AG09319 (cell line): ENCODE measurements around the gene NPAS4.
"Not testable (repeated sequence)": the region's sequence is repeated elsewhere in the genome, so short reads cannot be mapped to it uniquely, and the experiment has no call there.

ENCODE experiments used
- DNase-seq: peaks from one replicate; pipeline ENCODE4 v3.0.0-alpha.2; 2010; ENCODE audit warnings: low read depth; ENCODE audit errors: extremely low read depth
- CTCF ChIP-seq: IDR thresholded peaks from 2 replicates; pipeline ENCODE4 v1.5.1; 2011; ENCODE audit warnings: low read depth, mild to moderate bottlenecking, inconsistent platforms, low read length, moderate library complexity

Gene NPAS4

GRCh38 chr11:66451663-66452062, 30.8 kb downstream of the NPAS4 start:
- DNase-seq = no peak

GRCh38 chr11:66454247-66454646, 33.4 kb downstream of the NPAS4 start:
- DNase-seq = no peak

More at GRCh38 chr11:66451663-66452062, 30.8 kb downstream of the NPAS4 start:
- no peak for TF ChIP-seq CTCF

GRCh38 chr11:66454828-66455227, 34.0 kb downstream of the NPAS4 start:
- DNase-seq = no peak
- no peak for TF ChIP-seq CTCF

More at GRCh38 chr11:66454247-66454646, 33.4 kb downstream of the NPAS4 start:
- TF ChIP-seq CTCF = no peak

GRCh38 chr11:66457826-66458225, 37.0 kb downstream of the NPAS4 start:
- no peak for DNase-seq

GRCh38 chr11:66459138-66459778, 38.4 kb downstream of the NPAS4 start:
- DNase-seq = no peak

More at GRCh38 chr11:66457826-66458225, 37.0 kb downstream of the NPAS4 start:
- no peak for TF ChIP-seq CTCF

GRCh38 chr11:66462010-66462409, 41.2 kb downstream of the NPAS4 start:
- DNase-seq = no peak
- no peak for TF ChIP-seq CTCF

More at GRCh38 chr11:66459138-66459778, 38.4 kb downstream of the NPAS4 start:
- TF ChIP-seq CTCF = no peak

- no peak for TF ChIP-seq CTCF
- no peak for DNase-seq
Measured at GRCh38 chr11:66462911-66463310, 42.1 kb downstream of the NPAS4 start.

GRCh38 chr11:66464116-66464515, 43.3 kb downstream of the NPAS4 start:
- not testable (repeated sequence) for DNase-seq
